Measurements from ENCODE around the gene ELANE.
"Not testable (repeated sequence)": the region's sequence is repeated elsewhere in the genome, so short reads cannot be mapped to it uniquely, and the experiment has no call there.

Gene ELANE

GRCh38 chr19:829129-829758, 22.9 kb upstream of the ELANE start:
- no peaks in the 10 kb centered on the region for H3K9me3 ChIP-seq (ENCODE audit: low read depth, low read length)
- TF ChIP-seq POLR2AphosphoS5 (IDR thresholded peaks at IDR 0.05; ENCODE audit: borderline replicate concordance, low read depth, low read length) (no peak), FOXP2 (optimal IDR thresholded peaks at IDR 0.05; ENCODE audit: control extremely low read depth, extremely low read length, insufficient read depth) (no peak)
- H3K9ac ChIP-seq (ENCODE audit: insufficient read length) = no peak overlapping the region
- H3K27ac ChIP-seq = no peak overlapping the region
- H3K4me3 ChIP-seq = no peak overlapping the region
- no peaks in the 10 kb centered on the region for H3K36me3 ChIP-seq (ENCODE audit: insufficient read depth, low read length)
- no peak for DNase-seq (ENCODE audit: low read depth, low spot score)

- H3K9me3 ChIP-seq (ENCODE audit: low read depth, low read length) = no peaks in the 10 kb centered on the region
- TF ChIP-seq FOXP2 (optimal IDR thresholded peaks at IDR 0.05; ENCODE audit: control extremely low read depth, extremely low read length, insufficient read depth) = no peak
- no peak for TF ChIP-seq POLR2AphosphoS5 (IDR thresholded peaks at IDR 0.05; ENCODE audit: borderline replicate concordance, low read depth, low read length)
- TF ChIP-seq EZH2 (IDR thresholded peaks at IDR 0.05) = no peak
- no peak overlapping the region for H3K27ac ChIP-seq
- no peak overlapping the region for H3K4me3 ChIP-seq
- H3K36me3 ChIP-seq (ENCODE audit: insufficient read depth, low read length) = no peaks in the 10 kb centered on the region
- DNase-seq (ENCODE audit: low read depth, low spot score) = no peak
- no peak overlapping the region for H3K9ac ChIP-seq (ENCODE audit: insufficient read length)
Measured at GRCh38 chr19:831407-832369, 20.4 kb upstream of the ELANE start.

- no peaks in the 10 kb centered on the region for H3K9me3 ChIP-seq (ENCODE audit: low read depth, low read length)
- no peak overlapping the region for H3K27ac ChIP-seq
- no peak overlapping the region for H3K9ac ChIP-seq (ENCODE audit: insufficient read length)
Measured at GRCh38 chr19:834216-834615, 17.9 kb upstream of the ELANE start.

GRCh38 chr19:835210-835810, 16.8 kb upstream of the ELANE start:
- no peak for TF ChIP-seq POLR2AphosphoS5 (IDR thresholded peaks at IDR 0.05; ENCODE audit: borderline replicate concordance, low read depth, low read length)
- no peak for TF ChIP-seq FOXP2 (optimal IDR thresholded peaks at IDR 0.05; ENCODE audit: control extremely low read depth, extremely low read length, insufficient read depth)
- H3K9me3 ChIP-seq (ENCODE audit: low read depth, low read length) = no peaks in the 10 kb centered on the region
- H3K4me3 ChIP-seq = no peak overlapping the region
- H3K36me3 ChIP-seq (ENCODE audit: insufficient read depth, low read length) = no peaks in the 10 kb centered on the region
- H3K27ac ChIP-seq = no peak overlapping the region
- no peak overlapping the region for H3K9ac ChIP-seq (ENCODE audit: insufficient read length)
- DNase-seq (ENCODE audit: low read depth, low spot score) = no peak

More at GRCh38 chr19:834216-834615, 17.9 kb upstream of the ELANE start:
- Histone ChIP-seq H3K36me3 (ENCODE audit: insufficient read depth, low read length) (no peaks in the 10 kb centered on the region), H3K4me3 (no peak overlapping the region)
- no peak for TF ChIP-seq FOXP2 (optimal IDR thresholded peaks at IDR 0.05; ENCODE audit: control extremely low read depth, extremely low read length, insufficient read depth)
- DNase-seq (ENCODE audit: low read depth, low spot score) = no peak

GRCh38 chr19:840519-841206, 11.4 kb upstream of the ELANE start, which contains the start of gene PRTN3:
PRTN3 (plus strand) TSS chr19:840999; CDS start chr19:841009, 10 bp downstream.
- DNase-seq (ENCODE audit: low read depth, low spot score) = no peak
- H3K9me3 ChIP-seq (ENCODE audit: low read depth, low read length) = no peaks in the 10 kb centered on the region
- TF ChIP-seq EZH2 (IDR thresholded peaks at IDR 0.05) = no peak
- H3K36me3 ChIP-seq (ENCODE audit: insufficient read depth, low read length) = no peaks in the 10 kb centered on the region
- no peak within 1 kb of the TSS for H3K4me3 ChIP-seq
- H3K27ac ChIP-seq = no peak within 1 kb of the TSS
- no peak within 1 kb of the TSS for H3K9ac ChIP-seq (ENCODE audit: insufficient read length)

GRCh38 chr19:842802-843179, 9.3 kb upstream of the ELANE start:
- not testable (repeated sequence) for H3K9ac ChIP-seq (ENCODE audit: insufficient read length); H3K36me3 ChIP-seq (ENCODE audit: insufficient read depth, low read length); H3K4me3 ChIP-seq; H3K27ac ChIP-seq; H3K9me3 ChIP-seq (ENCODE audit: low read depth, low read length); DNase-seq (ENCODE audit: low read depth, low spot score)

- Histone ChIP-seq H3K27ac (no peak overlapping the region), H3K9ac (ENCODE audit: insufficient read length) (no peak overlapping the region), H3K4me3 (no peak overlapping the region), H3K9me3 (ENCODE audit: low read depth, low read length) (no peaks in the 10 kb centered on the region), H3K36me3 (ENCODE audit: insufficient read depth, low read length) (no peaks in the 10 kb centered on the region)
- DNase-seq (ENCODE audit: low read depth, low spot score) = no peak
- no peak for TF ChIP-seq POLR2AphosphoS5 (IDR thresholded peaks at IDR 0.05; ENCODE audit: borderline replicate concordance, low read depth, low read length)
- TF ChIP-seq EZH2 (IDR thresholded peaks at IDR 0.05) = no peak
- TF ChIP-seq FOXP2 (optimal IDR thresholded peaks at IDR 0.05; ENCODE audit: control extremely low read depth, extremely low read length, insufficient read depth) = no peak
Measured at GRCh38 chr19:843180-843835, 8.8 kb upstream of the ELANE start.
